Measurements from ENCODE around the gene ZBTB47.
A peak's percentile ranks its signal among the peaks of the same experiment; 100 is the strongest.

ZBTB47 gene

DNA sequence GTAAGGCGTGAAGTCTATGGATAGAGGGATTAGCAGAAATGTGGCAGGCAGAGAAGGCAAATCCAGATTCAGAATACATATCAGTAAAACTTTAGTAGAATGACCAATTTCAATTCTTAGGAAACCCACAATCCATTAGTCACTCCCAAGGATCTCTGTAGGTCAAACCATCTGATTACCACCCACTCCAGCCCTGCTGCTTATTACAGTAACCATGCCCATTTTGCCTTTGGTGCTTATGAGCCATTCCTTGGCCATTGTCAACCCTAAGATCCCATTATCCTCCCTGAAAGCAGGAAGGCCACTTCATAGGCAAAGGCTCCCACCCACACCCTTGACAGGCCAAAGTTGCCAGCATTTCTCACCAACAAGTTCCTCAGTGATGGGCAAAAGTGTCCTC lies 26.8 kb downstream of the ZBTB47 start:
- Histone ChIP-seq H3K9me3 (ENCODE audit: control insufficient read depth, low read length) (peaks cover 7% of the 10 kb centered on the region), H3K27me3 (replicated peaks; ENCODE audit: control insufficient read depth, insufficient read depth, low read length) (no peaks in the 10 kb centered on the region), H3K9ac (ENCODE audit: low read length) (no peak overlapping the region), H3K4me1 (ENCODE audit: control insufficient read depth, insufficient read depth, low read length) (peaks cover 25% of the 10 kb centered on the region), H3K36me3 (ENCODE audit: control insufficient read depth, insufficient read depth, low read length, severe bottlenecking) (no peaks in the 10 kb centered on the region), H3K4me3 (ENCODE audit: low read length) (no peak overlapping the region)
- no peak for DNase-seq (ENCODE audit: low read depth)

GRCh38 chr3:42680806-42681205 lies 27.3 kb downstream of the ZBTB47 start:
- DNase-seq (ENCODE audit: low read depth): no peak
- Histone ChIP-seq H3K27me3 (replicated peaks; ENCODE audit: control insufficient read depth, insufficient read depth, low read length) (no peaks in the 10 kb centered on the region), H3K9me3 (ENCODE audit: control insufficient read depth, low read length) (peaks cover 5% of the 10 kb centered on the region), H3K4me3 (ENCODE audit: low read length) (no peak overlapping the region), H3K9ac (ENCODE audit: low read length) (no peak overlapping the region), H3K36me3 (ENCODE audit: control insufficient read depth, insufficient read depth, low read length, severe bottlenecking) (no peaks in the 10 kb centered on the region), H3K4me1 (ENCODE audit: control insufficient read depth, insufficient read depth, low read length) (peaks cover 26% of the 10 kb centered on the region)

DNA sequence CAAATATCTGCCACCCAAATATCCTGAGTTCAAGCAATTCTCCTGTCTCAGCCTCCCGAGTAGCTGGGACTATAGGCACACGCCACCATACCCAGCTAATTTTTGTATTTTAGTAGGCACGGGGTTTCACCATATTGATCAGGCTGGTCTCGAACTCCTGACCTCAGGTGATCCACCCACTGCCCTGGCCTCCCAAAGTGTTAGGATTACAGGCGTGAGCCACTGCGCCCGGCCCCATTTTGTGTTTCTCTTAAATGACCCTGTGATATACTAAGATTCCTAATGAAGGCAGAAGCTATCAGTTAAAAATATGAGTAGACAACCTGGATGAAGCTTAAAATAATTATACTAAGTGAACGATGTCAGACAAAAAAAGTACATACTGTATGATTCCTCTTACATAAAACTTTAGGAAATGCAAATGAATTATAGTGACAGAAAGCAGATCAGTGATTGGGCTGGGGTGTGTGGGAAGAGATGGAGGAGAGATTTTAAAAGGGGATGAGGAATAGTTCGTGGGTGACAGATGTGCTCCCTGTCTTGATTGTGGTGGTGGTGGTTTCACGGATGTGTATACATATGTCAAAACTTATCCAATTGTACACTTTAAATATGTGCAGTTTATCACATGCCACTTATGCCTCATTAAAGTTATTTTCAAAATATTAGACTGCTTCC lies 28.0 kb downstream of the ZBTB47 start:
- Histone ChIP-seq H3K27me3 (replicated peaks; ENCODE audit: control insufficient read depth, insufficient read depth, low read length) (peaks cover 5% of the 10 kb centered on the region), H3K9me3 (ENCODE audit: control insufficient read depth, low read length) (no peaks in the 10 kb centered on the region), H3K9ac (ENCODE audit: low read length) (no peak overlapping the region), H3K4me1 (ENCODE audit: control insufficient read depth, insufficient read depth, low read length) (peaks cover 29% of the 10 kb centered on the region), H3K36me3 (ENCODE audit: control insufficient read depth, insufficient read depth, low read length, severe bottlenecking) (no peaks in the 10 kb centered on the region), H3K4me3 (ENCODE audit: low read length) (no peak overlapping the region)
- DNase-seq (ENCODE audit: low read depth): no peak

GRCh38 chr3:42682301-42683070 lies 29.0 kb downstream of the ZBTB47 start:
- Histone ChIP-seq H3K9ac (ENCODE audit: low read length) (no peak overlapping the region), H3K9me3 (ENCODE audit: control insufficient read depth, low read length) (no peaks in the 10 kb centered on the region), H3K4me1 (ENCODE audit: control insufficient read depth, insufficient read depth, low read length) (peaks cover 29% of the 10 kb centered on the region), H3K27me3 (replicated peaks; ENCODE audit: control insufficient read depth, insufficient read depth, low read length) (peaks cover 12% of the 10 kb centered on the region), H3K4me3 (ENCODE audit: low read length) (no peak overlapping the region), H3K36me3 (ENCODE audit: control insufficient read depth, insufficient read depth, low read length, severe bottlenecking) (no peaks in the 10 kb centered on the region)
- no peak for DNase-seq (ENCODE audit: low read depth)

- H3K4me1 ChIP-seq (ENCODE audit: control insufficient read depth, insufficient read depth, low read length): peaks cover 29% of the 10 kb centered on the region
- H3K9ac ChIP-seq (ENCODE audit: low read length): no peak overlapping the region
- DNase-seq (ENCODE audit: low read depth): peak; percentile 87
- H3K9me3 ChIP-seq (ENCODE audit: control insufficient read depth, low read length): no peaks in the 10 kb centered on the region
- peaks cover 16% of the 10 kb centered on the region for H3K27me3 ChIP-seq (replicated peaks; ENCODE audit: control insufficient read depth, insufficient read depth, low read length)
- H3K36me3 ChIP-seq (ENCODE audit: control insufficient read depth, insufficient read depth, low read length, severe bottlenecking): no peaks in the 10 kb centered on the region
- H3K4me3 ChIP-seq (ENCODE audit: low read length): no peak overlapping the region
These were observed 30.5 kb downstream of the ZBTB47 start for GRCh38 chr3:42683875-42684598.

DNA sequence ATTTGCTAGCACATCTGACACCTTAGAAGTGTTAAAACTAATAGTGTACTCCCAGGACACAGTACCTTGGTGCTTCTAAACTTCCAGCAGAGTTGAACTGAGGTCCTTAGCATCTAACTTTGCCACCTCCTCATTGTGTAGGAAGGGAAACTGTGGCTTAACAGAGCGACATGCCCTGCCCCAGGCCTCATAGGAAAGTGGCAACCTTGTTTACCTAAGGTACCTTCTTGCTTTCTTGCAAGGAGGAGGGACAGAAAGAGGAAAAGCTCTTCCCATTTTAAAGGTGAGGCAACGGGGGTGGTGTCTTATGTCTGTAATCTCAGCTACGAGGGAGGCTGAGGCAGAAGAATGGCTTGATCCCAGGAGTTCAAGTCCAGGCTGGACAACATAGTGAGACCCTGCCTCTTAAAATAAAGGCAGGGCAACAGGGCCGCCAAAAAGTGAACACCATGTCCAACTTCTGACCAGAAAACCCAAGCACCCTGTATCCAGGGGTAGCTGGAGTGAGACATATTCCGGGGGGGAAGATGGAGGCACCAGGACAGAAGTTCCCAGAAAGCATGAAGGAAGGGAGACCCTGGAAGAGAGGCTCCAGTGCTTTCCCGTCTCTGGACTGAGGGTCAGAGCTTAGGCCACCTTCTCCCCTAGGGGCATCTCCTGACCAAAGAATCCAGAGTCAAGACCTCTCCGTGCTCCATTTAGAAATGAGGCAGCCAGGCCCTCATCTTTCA lies 31.3 kb downstream of the ZBTB47 start:
- Histone ChIP-seq H3K4me3 (ENCODE audit: low read length) (no peak overlapping the region), H3K36me3 (ENCODE audit: control insufficient read depth, insufficient read depth, low read length, severe bottlenecking) (no peaks in the 10 kb centered on the region), H3K27me3 (replicated peaks; ENCODE audit: control insufficient read depth, insufficient read depth, low read length) (peaks cover 24% of the 10 kb centered on the region), H3K4me1 (ENCODE audit: control insufficient read depth, insufficient read depth, low read length) (peaks cover 27% of the 10 kb centered on the region), H3K9ac (ENCODE audit: low read length) (no peak overlapping the region), H3K9me3 (ENCODE audit: control insufficient read depth, low read length) (no peaks in the 10 kb centered on the region)
- DNase-seq (ENCODE audit: low read depth): no peak

DNA sequence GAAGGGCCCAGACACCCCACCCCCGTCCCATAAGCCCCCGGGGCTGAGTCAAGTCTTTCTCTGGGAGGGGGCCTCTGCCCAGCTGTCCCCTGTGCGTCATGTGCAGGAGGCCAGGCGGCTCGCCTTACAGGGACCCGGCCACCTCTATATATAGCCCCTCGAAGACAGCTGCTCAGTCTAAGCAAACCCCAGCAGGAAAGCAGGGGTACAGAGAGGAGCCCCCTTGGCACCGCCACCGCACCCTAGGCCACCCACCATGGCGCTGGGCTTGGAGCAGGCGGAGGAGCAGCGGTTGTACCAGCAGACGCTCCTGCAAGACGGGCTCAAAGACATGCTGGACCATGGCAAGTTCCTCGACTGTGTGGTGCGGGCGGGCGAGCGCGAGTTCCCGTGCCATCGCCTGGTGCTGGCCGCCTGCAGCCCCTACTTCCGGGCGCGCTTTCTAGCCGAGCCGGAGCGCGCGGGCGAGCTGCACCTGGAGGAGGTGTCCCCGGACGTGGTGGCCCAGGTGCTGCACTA lies 31.9 kb downstream of the ZBTB47 start, which contains the start of gene KLHL40:
Gene KLHL40, plus strand, starts transcription at position 175 of the 519 bp plus-strand sequence. Its CDS starts 82 bp downstream, at position 257.
- H3K9me3 ChIP-seq (ENCODE audit: control insufficient read depth, low read length): no peaks in the 10 kb centered on the region
- H3K27me3 ChIP-seq (replicated peaks; ENCODE audit: control insufficient read depth, insufficient read depth, low read length): peaks cover 26% of the 10 kb centered on the region
- peak within 1 kb of the TSS; percentile 57 for H3K4me3 ChIP-seq (ENCODE audit: low read length)
- DNase-seq (ENCODE audit: low read depth): no peak
- H3K4me1 ChIP-seq (ENCODE audit: control insufficient read depth, insufficient read depth, low read length): peaks cover 21% of the 10 kb centered on the region
- no peaks in the 10 kb centered on the region for H3K36me3 ChIP-seq (ENCODE audit: control insufficient read depth, insufficient read depth, low read length, severe bottlenecking)
- no peak within 1 kb of the TSS for H3K9ac ChIP-seq (ENCODE audit: low read length)

GRCh38 chr3:42685891-42686820 lies 32.7 kb downstream of the ZBTB47 start:
- Histone ChIP-seq H3K4me1 (ENCODE audit: control insufficient read depth, insufficient read depth, low read length) (peaks cover 17% of the 10 kb centered on the region), H3K9me3 (ENCODE audit: control insufficient read depth, low read length) (no peaks in the 10 kb centered on the region), H3K36me3 (ENCODE audit: control insufficient read depth, insufficient read depth, low read length, severe bottlenecking) (no peaks in the 10 kb centered on the region), H3K4me3 (ENCODE audit: low read length) (peak overlapping the region; percentile 57), H3K27me3 (replicated peaks; ENCODE audit: control insufficient read depth, insufficient read depth, low read length) (peaks cover 26% of the 10 kb centered on the region), H3K9ac (ENCODE audit: low read length) (no peak overlapping the region)
- no peak for DNase-seq (ENCODE audit: low read depth)

DNA sequence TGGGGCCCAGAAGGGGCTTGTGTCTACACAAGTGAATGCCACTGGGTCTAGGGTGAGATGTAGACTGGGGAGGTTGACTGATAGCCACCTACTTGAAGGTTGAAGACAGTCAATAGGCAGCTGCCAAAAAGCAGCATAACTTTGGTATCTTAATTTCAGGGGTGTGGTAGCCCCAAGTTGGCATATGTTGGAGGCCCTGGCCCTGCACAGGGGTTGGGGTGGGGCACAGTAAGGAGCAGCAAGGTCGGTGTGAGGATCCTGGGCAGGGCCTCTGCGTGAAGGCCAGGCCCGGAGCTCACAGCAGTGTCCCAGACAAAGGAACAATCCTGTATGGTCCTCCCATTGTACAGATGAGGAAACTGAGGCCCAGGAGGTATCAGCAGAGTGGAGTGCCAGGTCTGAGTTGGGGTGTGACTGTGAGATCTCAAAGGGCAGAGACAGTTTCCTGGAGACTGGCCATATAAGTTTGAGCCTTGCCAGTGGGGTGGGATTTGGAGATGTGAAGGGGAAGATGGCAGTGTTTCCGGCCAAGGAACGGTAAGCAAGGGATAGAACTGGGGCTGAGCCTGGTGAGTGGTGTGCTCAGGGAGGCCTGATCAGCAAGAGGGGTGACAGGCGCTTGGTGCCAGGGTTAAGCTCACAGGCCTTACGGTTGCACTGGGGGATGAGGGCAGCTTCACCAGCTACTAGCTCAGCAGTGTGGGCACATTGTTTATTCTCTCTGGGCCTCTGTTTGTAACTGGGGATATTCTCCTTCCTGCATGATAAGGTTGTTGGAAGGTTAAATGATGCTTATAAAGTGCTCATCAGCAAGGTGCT lies 33.5 kb downstream of the ZBTB47 start:
- no peak for DNase-seq (ENCODE audit: low read depth)
- Histone ChIP-seq H3K36me3 (ENCODE audit: control insufficient read depth, insufficient read depth, low read length, severe bottlenecking) (no peaks in the 10 kb centered on the region), H3K9ac (ENCODE audit: low read length) (no peak overlapping the region), H3K4me3 (ENCODE audit: low read length) (no peak overlapping the region), H3K4me1 (ENCODE audit: control insufficient read depth, insufficient read depth, low read length) (peaks cover 20% of the 10 kb centered on the region), H3K27me3 (replicated peaks; ENCODE audit: control insufficient read depth, insufficient read depth, low read length) (peaks cover 26% of the 10 kb centered on the region), H3K9me3 (ENCODE audit: control insufficient read depth, low read length) (no peaks in the 10 kb centered on the region)
